Cardiac muscle cell (in vitro differentiated cells and primary cell): ENCODE data around the gene AP1AR. TPM values are rescaled to one million over a fixed set of nuclear protein-coding genes. Genes with fewer than 3 reads are reported as not detected.

Experiments used
- DNase-seq, 2 donors: peaks; one replicate each; pipeline versions ENCODE4 v3.0.0 to v3.0.0-alpha.2; 2010 to 2017; ENCODE audit warnings: low read depth in 1 of 2, low spot score in 1 of 2
- H3K27ac ChIP-seq: fragments of 200-600 bp; sonication (generic); 2 replicates; pipeline ENCODE4 v1.5.1; 2016
- H3K27me3 ChIP-seq: fragments of 200-600 bp; sonication (generic); 2 replicates; pipeline ENCODE4 v1.6.0; 2016; ENCODE audit warnings: control low read depth
- H3K36me3 ChIP-seq: fragments of 200-600 bp; sonication (generic); 2 replicates; pipeline ENCODE4 v1.5.1; 2016; ENCODE audit warnings: control low read depth
- H3K4me1 ChIP-seq: fragments of 200-600 bp; sonication (generic); 2 replicates; pipeline ENCODE4 v1.8.1; 2017; ENCODE audit warnings: low read depth, mild to moderate bottlenecking, mixed run types
- H3K4me3 ChIP-seq: fragments of 200-600 bp; sonication (generic); 2 replicates; pipeline ENCODE4 v1.5.1; 2016; ENCODE audit warnings: mild to moderate bottlenecking
- H3K9me3 ChIP-seq: fragments of 200-600 bp; sonication (generic); 2 replicates; pipeline ENCODE4 v1.5.1; 2017; ENCODE audit warnings: low read depth, mild to moderate bottlenecking, control low read depth
- polyA plus RNA-seq: library from polyadenylated mRNA; unstranded; fragments of >200 nt; fragmentation: Nextera tagmentation; extraction: Ambion mirVana; gene quantifications from 2 replicates; pipeline ENCODE4 v1.2.1, GENCODE V29; 2016
- total RNA-seq: library from RNA; depleted of rRNA; stranded (reverse); fragments of >200 nt; gene quantifications from 2 replicates; pipeline ENCODE4 v1.2.3, GENCODE V29; 2016
- TF ChIP-seq, protein P1 (sequence below): IDR thresholded peaks from 2 replicates; pipeline ENCODE4 v1.5.1; 2012; ENCODE audit warnings: low read depth, mild to moderate bottlenecking, low read length

Gene AP1AR
- total and polyA plus RNA-seq, 2 experiments from 2014 or later: 21.7 to 28.0 TPM

- TF ChIP-seq, protein P1, sequence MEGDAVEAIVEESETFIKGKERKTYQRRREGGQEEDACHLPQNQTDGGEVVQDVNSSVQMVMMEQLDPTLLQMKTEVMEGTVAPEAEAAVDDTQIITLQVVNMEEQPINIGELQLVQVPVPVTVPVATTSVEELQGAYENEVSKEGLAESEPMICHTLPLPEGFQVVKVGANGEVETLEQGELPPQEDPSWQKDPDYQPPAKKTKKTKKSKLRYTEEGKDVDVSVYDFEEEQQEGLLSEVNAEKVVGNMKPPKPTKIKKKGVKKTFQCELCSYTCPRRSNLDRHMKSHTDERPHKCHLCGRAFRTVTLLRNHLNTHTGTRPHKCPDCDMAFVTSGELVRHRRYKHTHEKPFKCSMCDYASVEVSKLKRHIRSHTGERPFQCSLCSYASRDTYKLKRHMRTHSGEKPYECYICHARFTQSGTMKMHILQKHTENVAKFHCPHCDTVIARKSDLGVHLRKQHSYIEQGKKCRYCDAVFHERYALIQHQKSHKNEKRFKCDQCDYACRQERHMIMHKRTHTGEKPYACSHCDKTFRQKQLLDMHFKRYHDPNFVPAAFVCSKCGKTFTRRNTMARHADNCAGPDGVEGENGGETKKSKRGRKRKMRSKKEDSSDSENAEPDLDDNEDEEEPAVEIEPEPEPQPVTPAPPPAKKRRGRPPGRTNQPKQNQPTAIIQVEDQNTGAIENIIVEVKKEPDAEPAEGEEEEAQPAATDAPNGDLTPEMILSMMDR: no peak
- Histone ChIP-seq H3K36me3 (no peaks in the 10 kb centered on the region), H3K4me3 (no peak overlapping the region), H3K27ac (no peak overlapping the region), H3K9me3 (no peaks in the 10 kb centered on the region), H3K27me3 (peaks cover 5% of the 10 kb centered on the region), H3K4me1 (no peaks in the 10 kb centered on the region)
- DNase-seq: no peak
Measured at GRCh38 chr4:112311516-112311915, 79.9 kb downstream of the AP1AR start.

DNA sequence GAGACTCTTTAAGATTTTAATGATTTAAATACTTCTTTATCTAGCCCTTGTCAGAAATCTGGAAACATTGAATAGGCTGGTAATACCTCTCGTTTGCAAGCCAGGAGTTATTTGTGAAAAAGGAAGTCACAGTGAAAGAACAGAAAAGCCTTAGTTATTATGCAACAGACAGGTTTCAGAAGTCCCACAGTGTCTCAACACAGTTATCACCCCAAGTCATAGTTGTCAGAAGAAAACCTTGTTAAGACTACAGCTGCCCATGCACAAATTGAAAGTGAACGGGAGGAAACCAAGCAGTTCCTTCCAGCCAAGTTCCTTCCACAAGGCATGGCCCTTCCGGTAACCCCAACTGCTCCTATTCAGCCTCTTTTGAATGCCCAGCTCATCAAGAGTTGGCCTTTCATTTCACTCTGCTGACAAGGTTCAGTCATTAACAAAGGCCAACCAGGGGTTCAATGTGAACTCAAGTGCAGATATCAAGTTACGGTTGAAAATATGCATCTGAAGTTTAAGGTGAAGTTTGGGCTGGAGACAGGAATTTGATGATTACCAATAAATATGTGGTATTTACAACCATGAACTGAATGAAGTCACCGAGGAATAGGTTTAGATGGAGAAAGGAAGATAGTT, 81.1 kb downstream of the AP1AR start:
- no peak for DNase-seq
- Histone ChIP-seq H3K27me3 (peaks cover 5% of the 10 kb centered on the region), H3K36me3 (no peaks in the 10 kb centered on the region), H3K27ac (no peak overlapping the region), H3K4me1 (no peaks in the 10 kb centered on the region), H3K9me3 (no peaks in the 10 kb centered on the region), H3K4me3 (no peak overlapping the region)
- TF ChIP-seq, protein P1: no peak

DNA sequence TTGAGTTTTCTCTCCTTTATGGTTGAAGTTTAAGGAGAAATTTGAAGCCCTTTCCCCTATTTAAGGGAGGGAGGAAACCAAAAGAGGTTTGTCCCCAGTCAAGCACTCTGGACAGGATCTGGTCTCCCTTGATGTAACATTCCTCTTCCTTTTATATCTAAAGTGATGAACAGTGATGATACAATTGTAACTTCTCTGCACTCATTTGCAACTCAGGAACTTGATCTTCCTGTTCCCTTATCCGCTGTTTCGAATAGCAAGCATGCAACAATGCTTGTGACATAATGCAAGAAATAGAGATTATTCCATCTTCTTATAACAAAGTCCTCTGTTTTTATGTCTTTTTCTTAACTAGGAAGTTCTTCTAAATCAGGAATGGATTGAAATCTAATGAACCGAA, 83.9 kb downstream of the AP1AR start:
- TF ChIP-seq, protein P1: no peak
- Histone ChIP-seq H3K36me3 (no peaks in the 10 kb centered on the region), H3K4me1 (no peaks in the 10 kb centered on the region), H3K9me3 (no peaks in the 10 kb centered on the region), H3K27ac (no peak overlapping the region), H3K4me3 (no peak overlapping the region), H3K27me3 (peaks cover 14% of the 10 kb centered on the region)
- no peak for DNase-seq

DNA sequence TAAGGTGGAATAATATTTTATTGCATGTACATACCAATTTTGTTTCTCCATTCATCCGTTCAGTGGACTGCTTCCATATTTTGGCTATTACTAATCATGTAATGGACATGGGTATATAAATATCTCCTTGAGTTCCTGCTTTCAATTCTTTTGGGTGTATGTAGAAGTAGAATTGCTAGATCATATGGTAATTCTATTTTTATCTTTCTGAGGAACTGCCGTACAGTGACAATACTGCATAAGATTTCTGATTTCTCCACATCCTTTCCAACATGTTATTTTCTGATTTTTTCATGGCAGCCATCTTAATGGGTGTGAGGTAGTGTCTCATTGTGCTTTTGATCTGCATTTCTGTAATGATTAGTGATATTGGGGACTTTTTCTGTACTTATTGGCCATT, 84.8 kb downstream of the AP1AR start:
- no peak overlapping the region for H3K27ac ChIP-seq
- no peak overlapping the region for H3K4me3 ChIP-seq
- DNase-seq: no peak
- H3K9me3 ChIP-seq: no peaks in the 10 kb centered on the region
- no peaks in the 10 kb centered on the region for H3K4me1 ChIP-seq
- no peaks in the 10 kb centered on the region for H3K36me3 ChIP-seq
- peaks cover 14% of the 10 kb centered on the region for H3K27me3 ChIP-seq
- TF ChIP-seq, protein P1: no peak

- TF ChIP-seq, protein P1: no peak
- H3K4me3 ChIP-seq: no peak overlapping the region
- H3K9me3 ChIP-seq: no peaks in the 10 kb centered on the region
- peaks cover 14% of the 10 kb centered on the region for H3K27me3 ChIP-seq
- no peaks in the 10 kb centered on the region for H3K36me3 ChIP-seq
- H3K27ac ChIP-seq: no peak overlapping the region
- no peak for DNase-seq
- no peaks in the 10 kb centered on the region for H3K4me1 ChIP-seq
Measured at GRCh38 chr4:112318239-112319142, 86.9 kb downstream of the AP1AR start.

Other genes starting within 250 kb of the AP1AR start
- 1.7 and 2.3 TPM in 2 replicates for gene FAM241A, start 86.3 kb upstream of the AP1AR start, total RNA-seq
- 4.3 and 4.7 TPM in 2 replicates for gene FAM241A, start 86.3 kb upstream of the AP1AR start, polyA plus RNA-seq
- 2.5 and 2.7 TPM in 2 replicates for gene TIFA, start 54.1 kb downstream of the AP1AR start, total RNA-seq
- gene TIFA, start 54.1 kb downstream of the AP1AR start, polyA plus RNA-seq: 6.5 and 11.0 TPM in 2 replicates
- 0.53 and 0.80 TPM in 2 replicates for gene ALPK1, start 65.6 kb downstream of the AP1AR start, total RNA-seq
- gene ALPK1, start 65.6 kb downstream of the AP1AR start, polyA plus RNA-seq: 0.56 and 1.6 TPM in 2 replicates